ENCODE results near the gene TAF4. TPM values are rescaled to one million over a fixed set of nuclear protein-coding genes. Genes with fewer than 3 reads are reported as not detected.

TAF4 gene
- total RNA-seq, 1 experiment from 2014 or later = 3.6 TPM

GRCh38 chr20:62050166-62051120 lies 15.2 kb downstream of the TAF4 start:
- DNase-seq (ENCODE audit: low read depth, low spot score) = no peak
- in situ Hi-C loops (cut with HindIII; ENCODE audit: low pct_unique_long_range_greater_than_20kb, low sequenced_read_pairs) = no loop called here

GRCh38 chr20:62049342-62050165 lies 16.1 kb downstream of the TAF4 start:
- in situ Hi-C loops (cut with HindIII; ENCODE audit: low pct_unique_long_range_greater_than_20kb, low sequenced_read_pairs) = no loop called here

GRCh38 chr20:62048821-62049291 lies 16.8 kb downstream of the TAF4 start:
- no peak for DNase-seq (ENCODE audit: low read depth, low spot score)
- in situ Hi-C loops (cut with HindIII; ENCODE audit: low pct_unique_long_range_greater_than_20kb, low sequenced_read_pairs) = no loop called here

More at GRCh38 chr20:62049342-62050165, 16.1 kb downstream of the TAF4 start:
- DNase-seq (ENCODE audit: low read depth, low spot score) = no peak

GRCh38 chr20:62048346-62048761 lies 17.3 kb downstream of the TAF4 start:
- in situ Hi-C loops (cut with HindIII; ENCODE audit: low pct_unique_long_range_greater_than_20kb, low sequenced_read_pairs) = no loop called here
- no peak for DNase-seq (ENCODE audit: low read depth, low spot score)

- in situ Hi-C loops (cut with HindIII; ENCODE audit: low pct_unique_long_range_greater_than_20kb, low sequenced_read_pairs) = no loop called here
- DNase-seq (ENCODE audit: low read depth, low spot score) = no peak
Measured at GRCh38 chr20:62047666-62048345, 17.9 kb downstream of the TAF4 start.

- in situ Hi-C loops (cut with HindIII; ENCODE audit: low pct_unique_long_range_greater_than_20kb, low sequenced_read_pairs) = no loop called here
- DNase-seq (ENCODE audit: low read depth, low spot score) = no peak
Measured at GRCh38 chr20:62046431-62046830, 19.2 kb downstream of the TAF4 start.

GRCh38 chr20:62045529-62046285 lies 20.0 kb downstream of the TAF4 start:
- in situ Hi-C loops (cut with HindIII; ENCODE audit: low pct_unique_long_range_greater_than_20kb, low sequenced_read_pairs) = no loop called here

GRCh38 chr20:62045118-62045517 lies 20.6 kb downstream of the TAF4 start:
- in situ Hi-C loops (cut with HindIII; ENCODE audit: low pct_unique_long_range_greater_than_20kb, low sequenced_read_pairs) = no loop called here
- DNase-seq (ENCODE audit: low read depth, low spot score) = no peak

More at GRCh38 chr20:62045529-62046285, 20.0 kb downstream of the TAF4 start:
- DNase-seq (ENCODE audit: low read depth, low spot score) = no peak

- no peak for DNase-seq (ENCODE audit: low read depth, low spot score)
- in situ Hi-C loops (cut with HindIII; ENCODE audit: low pct_unique_long_range_greater_than_20kb, low sequenced_read_pairs) = no loop called here
Measured at GRCh38 chr20:62044631-62045030, 21.1 kb downstream of the TAF4 start.

GRCh38 chr20:62043131-62043914 lies 22.4 kb downstream of the TAF4 start:
- in situ Hi-C loops (cut with HindIII; ENCODE audit: low pct_unique_long_range_greater_than_20kb, low sequenced_read_pairs) = no loop called here
- no peak for DNase-seq (ENCODE audit: low read depth, low spot score)

GRCh38 chr20:62042025-62042820 lies 23.5 kb downstream of the TAF4 start:
- DNase-seq (ENCODE audit: low read depth, low spot score) = no peak
- in situ Hi-C loops (cut with HindIII; ENCODE audit: low pct_unique_long_range_greater_than_20kb, low sequenced_read_pairs) = no loop called here

GRCh38 chr20:62040933-62041332 lies 24.7 kb downstream of the TAF4 start:
- DNase-seq (ENCODE audit: low read depth, low spot score) = no peak
- in situ Hi-C loops (cut with HindIII; ENCODE audit: low pct_unique_long_range_greater_than_20kb, low sequenced_read_pairs) = no loop called here

GRCh38 chr20:62040381-62040922 lies 25.2 kb downstream of the TAF4 start:
- DNase-seq (ENCODE audit: low read depth, low spot score) = no peak
- in situ Hi-C loops (cut with HindIII; ENCODE audit: low pct_unique_long_range_greater_than_20kb, low sequenced_read_pairs) = no loop called here

- DNase-seq (ENCODE audit: low read depth, low spot score) = no peak
- in situ Hi-C loops (cut with HindIII; ENCODE audit: low pct_unique_long_range_greater_than_20kb, low sequenced_read_pairs) = no loop called here
Measured at GRCh38 chr20:62039738-62040137, 25.9 kb downstream of the TAF4 start.

GRCh38 chr20:62032609-62033368 lies 32.9 kb downstream of the TAF4 start:
- no peak for DNase-seq (ENCODE audit: low read depth, low spot score)
- in situ Hi-C loops (cut with HindIII; ENCODE audit: low pct_unique_long_range_greater_than_20kb, low sequenced_read_pairs) = no loop called here
